Measurements from ENCODE around the gene CDYL2. TPM values are rescaled to one million over a fixed set of nuclear protein-coding genes. Genes with fewer than 3 reads are reported as not detected.

CDYL2 gene
- total and polyA plus RNA-seq, 2 donors (not counting 3 experiments of a cell fraction or from before 2014, with no cell fraction given): 7.1 to 71.3 TPM

DNA sequence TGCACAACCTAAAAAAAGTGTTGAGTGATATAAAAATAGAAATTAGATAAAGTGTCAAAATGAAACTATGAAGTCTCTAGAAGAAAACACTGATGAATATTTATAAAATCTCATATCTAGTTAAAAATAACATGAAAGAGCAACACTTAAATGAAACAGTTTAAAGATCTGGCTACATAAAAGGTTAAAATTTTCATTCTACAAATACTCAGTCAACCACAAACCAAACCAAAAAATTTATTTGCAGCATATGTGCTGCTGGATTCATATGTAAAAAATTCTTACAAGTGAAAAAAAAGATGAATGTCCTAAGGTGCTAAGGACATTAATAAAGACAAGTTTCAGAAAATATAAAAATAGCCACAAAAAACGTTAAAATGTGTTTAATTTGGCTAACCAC lies 22.6 kb upstream of the CDYL2 start:
- ChIA-PET POLR2A (no interaction called here), CTCF (interaction anchor here (0.9 to 5.3 kb wide), 3 partner anchors 122 to 360 kb away, joined by 3 to 91 read pairs (median 4); no protein-coding TSS in a partner anchor)
- no peak overlapping the region for H3K4me2 ChIP-seq (ENCODE audit: insufficient read depth, low read length)
- H3K27ac ChIP-seq (ENCODE audit: insufficient read depth, low read depth, low read length): no peak overlapping the region
- H3K4me3 ChIP-seq (replicated peaks in 1 of 3; ENCODE audit: insufficient read depth in 1 of 3, low read depth in 1 of 3, low read length in 3 of 3): no peak overlapping the region
- no peaks in the 10 kb centered on the region for H3K4me1 ChIP-seq (ENCODE audit: control insufficient read depth, extremely low read depth, insufficient read depth, low read length)
- H3K9me1 ChIP-seq (replicated peaks; ENCODE audit: control insufficient read depth, extremely low read depth, insufficient read depth, low read length): no peaks in the 10 kb centered on the region
- TF ChIP-seq JUN (IDR thresholded peaks at IDR 0.05; ENCODE audit: borderline replicate concordance, insufficient read depth, insufficient read length, low read depth): no peak
- TF ChIP-seq POLR2A (IDR thresholded peaks at IDR 0.05; ENCODE audit: low read depth, low read length): no peak
- TF ChIP-seq, protein P1, sequence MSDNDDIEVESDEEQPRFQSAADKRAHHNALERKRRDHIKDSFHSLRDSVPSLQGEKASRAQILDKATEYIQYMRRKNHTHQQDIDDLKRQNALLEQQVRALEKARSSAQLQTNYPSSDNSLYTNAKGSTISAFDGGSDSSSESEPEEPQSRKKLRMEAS (IDR thresholded peaks at IDR 0.05; ENCODE audit: insufficient read depth, insufficient read length): no peak
- no peak for TF ChIP-seq EZH2 (IDR thresholded peaks at IDR 0.05; ENCODE audit: borderline replicate concordance, low read depth, low read length, severe bottlenecking)
- TF ChIP-seq, protein P2, sequence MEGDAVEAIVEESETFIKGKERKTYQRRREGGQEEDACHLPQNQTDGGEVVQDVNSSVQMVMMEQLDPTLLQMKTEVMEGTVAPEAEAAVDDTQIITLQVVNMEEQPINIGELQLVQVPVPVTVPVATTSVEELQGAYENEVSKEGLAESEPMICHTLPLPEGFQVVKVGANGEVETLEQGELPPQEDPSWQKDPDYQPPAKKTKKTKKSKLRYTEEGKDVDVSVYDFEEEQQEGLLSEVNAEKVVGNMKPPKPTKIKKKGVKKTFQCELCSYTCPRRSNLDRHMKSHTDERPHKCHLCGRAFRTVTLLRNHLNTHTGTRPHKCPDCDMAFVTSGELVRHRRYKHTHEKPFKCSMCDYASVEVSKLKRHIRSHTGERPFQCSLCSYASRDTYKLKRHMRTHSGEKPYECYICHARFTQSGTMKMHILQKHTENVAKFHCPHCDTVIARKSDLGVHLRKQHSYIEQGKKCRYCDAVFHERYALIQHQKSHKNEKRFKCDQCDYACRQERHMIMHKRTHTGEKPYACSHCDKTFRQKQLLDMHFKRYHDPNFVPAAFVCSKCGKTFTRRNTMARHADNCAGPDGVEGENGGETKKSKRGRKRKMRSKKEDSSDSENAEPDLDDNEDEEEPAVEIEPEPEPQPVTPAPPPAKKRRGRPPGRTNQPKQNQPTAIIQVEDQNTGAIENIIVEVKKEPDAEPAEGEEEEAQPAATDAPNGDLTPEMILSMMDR (IDR thresholded peaks at IDR 0.05; ENCODE audit: extremely low read depth in 1 of 2, insufficient read depth in 1 of 2, low read depth in 1 of 2, low read length in 2 of 2): no peak
- no peak for TF ChIP-seq MYC (IDR thresholded peaks at IDR 0.05; ENCODE audit: low read depth, low read length)
- TF ChIP-seq GATA2 (IDR thresholded peaks at IDR 0.05; ENCODE audit: insufficient read depth, insufficient read length, low read depth, low read length): no peak
- TF ChIP-seq POLR2AphosphoS5 (IDR thresholded peaks at IDR 0.05; ENCODE audit: insufficient read depth, low read depth, low read length): no peak
- no peak for TF ChIP-seq FOS (IDR thresholded peaks at IDR 0.05; ENCODE audit: borderline replicate concordance, insufficient read depth, low read length)
- H4K20me1 ChIP-seq (replicated peaks; ENCODE audit: control insufficient read depth, extremely low read depth, insufficient read depth, low read length): no peaks in the 10 kb centered on the region
- no peak for FAIRE-seq
- no TSS peak for BruUV-seq (replicated peaks)
- H3K27me3 ChIP-seq (ENCODE audit: control insufficient read depth in 2 of 2, insufficient read depth in 2 of 2, low read length in 2 of 2): no peaks in the 10 kb centered on the region
- H3K9me3 ChIP-seq (replicated peaks; ENCODE audit: control insufficient read depth, insufficient read depth, low read length): no peaks in the 10 kb centered on the region
- no peak overlapping the region for H3K9ac ChIP-seq (replicated peaks; ENCODE audit: extremely low read depth, insufficient read depth, low read length)
- no peak for DNase-seq (ENCODE audit: low read depth, low spot score)
- H3K79me2 ChIP-seq (ENCODE audit: control insufficient read depth, insufficient read depth, low read length): no peaks in the 10 kb centered on the region
- intact Hi-C loops (cut with micrococcal nuclease): no loop called here
- no peaks in the 10 kb centered on the region for H3K36me3 ChIP-seq (ENCODE audit: control insufficient read depth in 2 of 2, extremely low read depth in 1 of 2, insufficient read depth in 2 of 2, low read length in 2 of 2)
- no peak overlapping the region for H2AFZ ChIP-seq (ENCODE audit: low read depth, low read length)
- dilution Hi-C loops (cut with MboI; ENCODE audit: extremely low pct_ligation_motif_present, low sequenced_read_pairs): no loop called here
